GM21423 (cell line): ENCODE data around the gene FRMD4A.

Experiments used
- ATAC-seq: cut with Tn5 transposase; IDR thresholded peaks from one replicate; pipeline ENCODE4 v1.9.1; 2021; ENCODE audit warnings: mild to moderate bottlenecking, moderate library complexity; ENCODE audit not compliant: unreplicated experiment

FRMD4A gene

GRCh38 chr10:13693783-13694700 lies 636.7 kb downstream of the FRMD4A start:
- no peak for ATAC-seq

GRCh38 chr10:13690281-13690825 lies 640.4 kb downstream of the FRMD4A start:
- no peak for ATAC-seq

GRCh38 chr10:13686331-13686752 lies 644.4 kb downstream of the FRMD4A start:
- no peak for ATAC-seq

GRCh38 chr10:13685885-13686284 lies 644.8 kb downstream of the FRMD4A start:
- ATAC-seq: no peak

- ATAC-seq: no peak
Measured at GRCh38 chr10:13684806-13685482, 645.8 kb downstream of the FRMD4A start.

- no peak for ATAC-seq
Measured at GRCh38 chr10:13684252-13684791, 646.4 kb downstream of the FRMD4A start.

GRCh38 chr10:13683017-13683416 lies 647.7 kb downstream of the FRMD4A start:
- no peak for ATAC-seq

- no peak for ATAC-seq
Measured at GRCh38 chr10:13681960-13682359, 648.8 kb downstream of the FRMD4A start.

- ATAC-seq: no peak
Measured at GRCh38 chr10:13681528-13681927, 649.2 kb downstream of the FRMD4A start.

- ATAC-seq: no peak
Measured at GRCh38 chr10:13681095-13681494, 649.6 kb downstream of the FRMD4A start.

GRCh38 chr10:13678101-13678843 lies 652.5 kb downstream of the FRMD4A start:
- no peak for ATAC-seq

GRCh38 chr10:13674645-13675588 lies 655.8 kb downstream of the FRMD4A start:
- no peak for ATAC-seq

- ATAC-seq: no peak
Measured at GRCh38 chr10:13673156-13673555, 657.6 kb downstream of the FRMD4A start.

- no peak for ATAC-seq
Measured at GRCh38 chr10:13672548-13672947, 658.2 kb downstream of the FRMD4A start.

GRCh38 chr10:13671904-13672303 lies 658.8 kb downstream of the FRMD4A start:
- no peak for ATAC-seq

GRCh38 chr10:13670311-13670710 lies 660.4 kb downstream of the FRMD4A start:
- ATAC-seq: no peak

- no peak for ATAC-seq
Measured at GRCh38 chr10:13669901-13670300, 660.8 kb downstream of the FRMD4A start.

- ATAC-seq: no peak
Measured at GRCh38 chr10:13669182-13669855, 661.4 kb downstream of the FRMD4A start.

- no peak for ATAC-seq
Measured at GRCh38 chr10:13668126-13668525, 662.6 kb downstream of the FRMD4A start.
